GM12892 (cell line): ENCODE measurements around the gene HSPB2.

Experiments
- POLR2A ChIP-seq: IDR thresholded peaks from 2 replicates; pipeline ENCODE4 v1.6.1; 2011; ENCODE audit warnings: low read depth, low read length, control low read depth
- POLR2AphosphoS5 ChIP-seq: IDR thresholded peaks from 2 replicates; pipeline ENCODE4 v1.6.1; 2011; ENCODE audit warnings: low read depth, low read length, control low read depth
- TAF1 ChIP-seq: IDR thresholded peaks from 2 replicates; pipeline ENCODE4 v1.6.1; 2011; ENCODE audit warnings: low read depth, mild to moderate bottlenecking, control low read depth, low read length, borderline replicate concordance

- no peak for TF ChIP-seq POLR2AphosphoS5
- TF ChIP-seq POLR2A, result no peak
- no peak for TF ChIP-seq TAF1
These were observed 8.4 kb downstream of the HSPB2 start for GRCh38 chr11:111920908-111921307.
